NCI-H2171 (cell line): ENCODE data around the gene SARM1.

Source experiments
- DNase-seq: peaks from one replicate; lab custom pipeline; 2025; lab: John Stamatoyannopoulos, UW

The SARM1 gene

GRCh38 chr17:28341516-28341915 lies 30.0 kb upstream of the SARM1 start:
- no peak for DNase-seq

GRCh38 chr17:28342313-28342712 lies 29.2 kb upstream of the SARM1 start:
- DNase-seq = no peak

- DNase-seq = no peak
Measured at GRCh38 chr17:28343491-28343932, 28.0 kb upstream of the SARM1 start.

GRCh38 chr17:28344011-28344410 lies 27.5 kb upstream of the SARM1 start:
- no peak for DNase-seq

GRCh38 chr17:28344435-28344901 lies 27.0 kb upstream of the SARM1 start:
- DNase-seq = no peak

- DNase-seq = no peak
Measured at GRCh38 chr17:28345419-28346198, 25.9 kb upstream of the SARM1 start.

- no peak for DNase-seq
Measured at GRCh38 chr17:28346199-28346580, 25.3 kb upstream of the SARM1 start.

GRCh38 chr17:28346746-28347246 lies 24.7 kb upstream of the SARM1 start:
- no peak for DNase-seq

GRCh38 chr17:28347261-28347891 lies 24.1 kb upstream of the SARM1 start:
- no peak for DNase-seq

- no peak for DNase-seq
Measured at GRCh38 chr17:28348979-28349378, 22.5 kb upstream of the SARM1 start.

- DNase-seq = no peak
Measured at GRCh38 chr17:28350271-28350670, 21.2 kb upstream of the SARM1 start.

- DNase-seq = peak; percentile 95
Measured at GRCh38 chr17:28357061-28357900, 14.2 kb upstream of the SARM1 start, which contains the start of gene POLDIP2. Gene POLDIP2 (minus strand): TSS chr17:28357527. CDS start chr17:28357448, 79 bp downstream.

GRCh38 chr17:28357901-28358197 lies 13.6 kb upstream of the SARM1 start:
- DNase-seq = peak; percentile 35

GRCh38 chr17:28363186-28363585 lies 8.3 kb upstream of the SARM1 start:
- no peak for DNase-seq

- no peak for DNase-seq
Measured at GRCh38 chr17:28363776-28364650, 7.5 kb upstream of the SARM1 start.

- no peak for DNase-seq
Measured at GRCh38 chr17:28364665-28365363, 6.7 kb upstream of the SARM1 start, which contains the start of gene SEBOX. Gene SEBOX (minus strand): TSS chr17:28365199. CDS start chr17:28365151, 48 bp downstream.

- DNase-seq = peak; percentile 25
Measured at GRCh38 chr17:28365487-28365886, 6.0 kb upstream of the SARM1 start.

- no peak for DNase-seq
Measured at GRCh38 chr17:28366605-28367004, 4.9 kb upstream of the SARM1 start.

GRCh38 chr17:28367641-28368305 lies 3.7 kb upstream of the SARM1 start:
- DNase-seq = no peak

GRCh38 chr17:28368306-28368831 lies 3.1 kb upstream of the SARM1 start:
- no peak for DNase-seq
